ENCODE results near the gene RPS6KA3. TPM values are rescaled to one million over a fixed set of nuclear protein-coding genes. Genes with fewer than 3 reads are reported as not detected.

The RPS6KA3 gene
- total RNA-seq, 2 donors from 2014 or later, result 13.9 to 20.5 TPM

GRCh38 chrX:20237864-20238263, 28.8 kb downstream of the RPS6KA3 start:
- Mint-ChIP-seq H3K4me1 (no peaks in the 10 kb centered on the region), H3K27ac (no peak overlapping the region), H3K27me3 (ENCODE audit: insufficient read depth) (no peaks in the 10 kb centered on the region), H3K36me3 (ENCODE audit: low read depth) (peaks cover 21% of the 10 kb centered on the region), H3K4me3 (no peak overlapping the region), H3K9me3 (peaks cover 39% of the 10 kb centered on the region)
- TF ChIP-seq, protein P1, sequence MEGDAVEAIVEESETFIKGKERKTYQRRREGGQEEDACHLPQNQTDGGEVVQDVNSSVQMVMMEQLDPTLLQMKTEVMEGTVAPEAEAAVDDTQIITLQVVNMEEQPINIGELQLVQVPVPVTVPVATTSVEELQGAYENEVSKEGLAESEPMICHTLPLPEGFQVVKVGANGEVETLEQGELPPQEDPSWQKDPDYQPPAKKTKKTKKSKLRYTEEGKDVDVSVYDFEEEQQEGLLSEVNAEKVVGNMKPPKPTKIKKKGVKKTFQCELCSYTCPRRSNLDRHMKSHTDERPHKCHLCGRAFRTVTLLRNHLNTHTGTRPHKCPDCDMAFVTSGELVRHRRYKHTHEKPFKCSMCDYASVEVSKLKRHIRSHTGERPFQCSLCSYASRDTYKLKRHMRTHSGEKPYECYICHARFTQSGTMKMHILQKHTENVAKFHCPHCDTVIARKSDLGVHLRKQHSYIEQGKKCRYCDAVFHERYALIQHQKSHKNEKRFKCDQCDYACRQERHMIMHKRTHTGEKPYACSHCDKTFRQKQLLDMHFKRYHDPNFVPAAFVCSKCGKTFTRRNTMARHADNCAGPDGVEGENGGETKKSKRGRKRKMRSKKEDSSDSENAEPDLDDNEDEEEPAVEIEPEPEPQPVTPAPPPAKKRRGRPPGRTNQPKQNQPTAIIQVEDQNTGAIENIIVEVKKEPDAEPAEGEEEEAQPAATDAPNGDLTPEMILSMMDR (conservative IDR thresholded peaks at IDR 0.05), result no peak
- no peaks in the 10 kb centered on the region for H3K27me3 ChIP-seq (ENCODE audit: control insufficient read depth, insufficient read depth, low read length, poor library complexity, severe bottlenecking)
- H3K9ac ChIP-seq (ENCODE audit: extremely low read depth, low read length, poor library complexity, severe bottlenecking), result no peak overlapping the region
- peaks cover 19% of the 10 kb centered on the region for H3K36me3 ChIP-seq (ENCODE audit: control insufficient read depth, insufficient read depth, low read length)
- no peak overlapping the region for H3K27ac ChIP-seq (ENCODE audit: low read depth, low read length)
- DNase-seq, result no peak
- no peaks in the 10 kb centered on the region for H3K4me1 ChIP-seq (ENCODE audit: control insufficient read depth, insufficient read depth, low read length)
- H3K9me3 ChIP-seq (ENCODE audit: control insufficient read depth, low read length), result peaks cover 13% of the 10 kb centered on the region
- 57% methylated on average over 1 of the region's 1 CpG; no CpG with 5 or more reads in 1 of the 2 experiments for WGBS, 2 experiments (ENCODE audit: insufficient coverage in 1 of 2, insufficient read length in 1 of 2)
- no peak overlapping the region for H3K4me3 ChIP-seq (ENCODE audit: low read length)

DNA sequence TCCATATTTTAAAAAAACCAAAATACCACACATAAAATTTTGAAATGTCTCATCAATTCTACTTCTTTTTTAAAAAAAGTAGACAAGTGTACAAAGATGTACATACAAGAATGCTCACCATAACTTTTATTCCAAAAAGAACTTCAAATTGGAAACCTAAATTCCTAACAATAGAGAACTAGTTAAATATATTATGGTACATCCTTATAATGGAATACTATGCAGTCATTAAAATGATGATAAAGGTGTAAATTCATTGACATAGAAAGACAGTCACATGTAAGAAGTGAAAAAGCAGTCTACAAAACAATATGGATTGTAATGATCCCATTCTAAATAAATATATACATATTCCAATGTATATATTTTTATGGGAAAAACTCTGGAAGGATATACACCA, 31.0 kb downstream of the RPS6KA3 start:
- peaks cover 21% of the 10 kb centered on the region for H3K36me3 Mint-ChIP-seq (ENCODE audit: low read depth)
- H3K27ac ChIP-seq (ENCODE audit: low read depth, low read length), result no peak overlapping the region
- peaks cover 22% of the 10 kb centered on the region for H3K36me3 ChIP-seq (ENCODE audit: control insufficient read depth, insufficient read depth, low read length)
- H3K27ac Mint-ChIP-seq, result no peak overlapping the region
- no peak overlapping the region for H3K9ac ChIP-seq (ENCODE audit: extremely low read depth, low read length, poor library complexity, severe bottlenecking)
- H3K4me1 ChIP-seq (ENCODE audit: control insufficient read depth, insufficient read depth, low read length), result no peaks in the 10 kb centered on the region
- H3K9me3 Mint-ChIP-seq, result peaks cover 36% of the 10 kb centered on the region
- no peak overlapping the region for H3K4me3 ChIP-seq (ENCODE audit: low read length)
- TF ChIP-seq, protein P1 (conservative IDR thresholded peaks at IDR 0.05), result no peak
- no peaks in the 10 kb centered on the region for H3K27me3 Mint-ChIP-seq (ENCODE audit: insufficient read depth)
- no peak overlapping the region for H3K4me3 Mint-ChIP-seq
- no peaks in the 10 kb centered on the region for H3K4me1 Mint-ChIP-seq
- H3K27me3 ChIP-seq (ENCODE audit: control insufficient read depth, insufficient read depth, low read length, poor library complexity, severe bottlenecking), result no peaks in the 10 kb centered on the region
- DNase-seq, result no peak
- H3K9me3 ChIP-seq (ENCODE audit: control insufficient read depth, low read length), result peaks cover 13% of the 10 kb centered on the region

- TF ChIP-seq, protein P1 (conservative IDR thresholded peaks at IDR 0.05), result no peak
Measured at GRCh38 chrX:20233336-20233735, 33.4 kb downstream of the RPS6KA3 start.

More at GRCh38 chrX:20233336-20233735, 33.4 kb downstream of the RPS6KA3 start:
- H3K9me3 ChIP-seq (ENCODE audit: control insufficient read depth, low read length), result peaks cover 13% of the 10 kb centered on the region
- H3K4me1 ChIP-seq (ENCODE audit: control insufficient read depth, insufficient read depth, low read length), result no peaks in the 10 kb centered on the region
- H3K9me3 Mint-ChIP-seq, result peaks cover 43% of the 10 kb centered on the region
- WGBS, 2 experiments (ENCODE audit: insufficient coverage in 1 of 2, insufficient read length in 1 of 2), result 94% methylated on average over 2 of the region's 2 CpGs; no CpG with 5 or more reads in 1 of the 2 experiments
- no peaks in the 10 kb centered on the region for H3K27me3 Mint-ChIP-seq (ENCODE audit: insufficient read depth)
- H3K36me3 Mint-ChIP-seq (ENCODE audit: low read depth), result peaks cover 34% of the 10 kb centered on the region
- H3K36me3 ChIP-seq (ENCODE audit: control insufficient read depth, insufficient read depth, low read length), result peaks cover 31% of the 10 kb centered on the region
- H3K27ac Mint-ChIP-seq, result no peak overlapping the region
- no peaks in the 10 kb centered on the region for H3K4me1 Mint-ChIP-seq
- no peak overlapping the region for H3K4me3 Mint-ChIP-seq
- H3K9ac ChIP-seq (ENCODE audit: extremely low read depth, low read length, poor library complexity, severe bottlenecking), result no peak overlapping the region
- H3K27me3 ChIP-seq (ENCODE audit: control insufficient read depth, insufficient read depth, low read length, poor library complexity, severe bottlenecking), result no peaks in the 10 kb centered on the region
- no peak overlapping the region for H3K4me3 ChIP-seq (ENCODE audit: low read length)
- no peak for DNase-seq
- no peak overlapping the region for H3K27ac ChIP-seq (ENCODE audit: low read depth, low read length)

Data from endodermal cell (in vitro differentiated cells).